H1 (cell line): Measurements from ENCODE around the gene BCAS1.
A peak's percentile ranks its signal among the peaks of the same experiment; 100 is the strongest.

ENCODE experiments used
- CTCF ChIP-seq, 3 experiments: IDR thresholded peaks; 1 replicate in 2 of 3; 2 replicates in 1 of 3; pipeline versions ENCODE4 v1.5.1 to v1.6.1; 2011; ENCODE audit warnings: low read length in 3 of 3, mild to moderate bottlenecking in 3 of 3, inconsistent platforms in 2 of 3, low read depth in 1 of 3, moderate library complexity in 1 of 3; ENCODE audit not compliant: insufficient read depth in 1 of 3; ENCODE audit errors: control extremely low read depth in 1 of 3
- EZH2 ChIP-seq: fragments of 200-600 bp; sonication (generic); IDR thresholded peaks from 2 replicates; pipeline ENCODE4 v1.7.1; 2012; ENCODE audit warnings: low read depth, mild to moderate bottlenecking, moderate library complexity, low read length, inconsistent platforms; ENCODE audit not compliant: severe bottlenecking
- HDAC2 ChIP-seq, 2 experiments: fragments of 300-600 bp in 1 of 2; sonication (generic) in 1 of 2; IDR thresholded peaks; 2 replicates each; pipeline ENCODE4 v1.6.1; 2011 to 2012; ENCODE audit warnings: low read depth in 2 of 2, low read length in 2 of 2, mild to moderate bottlenecking in 2 of 2, moderate library complexity in 2 of 2, borderline replicate concordance in 1 of 2, inconsistent platforms in 1 of 2
- JUND ChIP-seq: IDR thresholded peaks from 2 replicates; pipeline ENCODE4 v1.6.1; 2011; ENCODE audit warnings: mild to moderate bottlenecking, improper control_type of control experiment, low read length
- MAX ChIP-seq: IDR thresholded peaks from 2 replicates; pipeline ENCODE4 v1.6.1; 2012; ENCODE audit warnings: inconsistent platforms
- POLR2A ChIP-seq, 2 experiments: IDR thresholded peaks; 1 replicate in 1 of 2; 2 replicates in 1 of 2; pipeline ENCODE4 v1.6.1; 2011; ENCODE audit warnings: low read depth in 2 of 2, low read length in 2 of 2, mild to moderate bottlenecking in 2 of 2; ENCODE audit errors: control extremely low read depth in 1 of 2
- SRF ChIP-seq: IDR thresholded peaks from 2 replicates; pipeline ENCODE4 v1.6.1; 2011; ENCODE audit warnings: mild to moderate bottlenecking, low read depth, low read length, moderate library complexity

DNA sequence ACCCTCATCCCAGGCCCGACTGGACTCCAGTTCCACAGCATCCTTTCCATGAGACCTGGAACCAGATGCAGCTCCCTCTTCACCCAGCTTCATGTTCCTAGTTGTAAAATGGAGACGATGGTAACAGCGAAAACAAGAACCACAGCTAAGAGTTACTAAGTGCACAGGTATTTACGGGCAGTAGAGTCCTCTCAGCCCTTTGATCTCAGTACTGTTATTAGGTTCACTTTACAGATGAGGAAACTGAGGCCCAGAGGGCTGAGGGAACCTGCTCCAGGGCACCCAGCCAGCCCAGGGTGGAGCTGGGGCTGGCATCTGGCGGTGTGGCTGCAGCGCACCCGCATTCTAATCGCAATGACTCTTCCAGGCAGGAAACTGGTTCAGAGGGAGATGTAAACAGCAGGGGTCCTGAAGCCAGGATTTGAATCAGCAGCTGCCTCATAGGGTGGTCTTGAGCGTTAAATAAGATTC is 858 bp downstream of the BCAS1 start:
- TF ChIP-seq EZH2 (no peak), POLR2A (IDR thresholded peaks at IDR 0.05; ENCODE audit: control extremely low read depth in 1 of 2, low read depth in 2 of 2, low read length in 2 of 2) (no peak), CTCF (IDR thresholded peaks at IDR 0.05; ENCODE audit: control extremely low read depth in 1 of 3, insufficient read depth in 1 of 3, low read depth in 1 of 3, low read length in 3 of 3) (no peak), MAX (no peak), HDAC2 (IDR thresholded peaks at IDR 0.05; ENCODE audit: borderline replicate concordance in 1 of 2, low read depth in 2 of 2, low read length in 2 of 2) (0 out of 4 replicates have a peak, but pooled peaks of 1 of the 2 experiments have one; percentile 23), SRF (no peak), JUND (no peak)
